H1 (cell line): ENCODE data around the gene RNF32. TPM values are rescaled to one million over a fixed set of nuclear protein-coding genes. Genes with fewer than 3 reads are reported as not detected.

Experiments
- CTCF ChIA-PET: fragments of 300-600 bp; sonication (Branson Sonifier 250); formaldehyde crosslinking; loops from one replicate; lab custom pipeline; 2021; ENCODE audit not compliant: partially characterized antibody; lab: Charles Lee
- POLR2A ChIA-PET: fragments of 300-600 bp; sonication (Branson Sonifier 250); formaldehyde crosslinking; loops from one replicate; lab custom pipeline; 2021; ENCODE audit warnings: inconsistent platforms; ENCODE audit not compliant: partially characterized antibody; lab: Charles Lee
- DNase-seq, 2 experiments: peaks; one replicate each; pipeline versions ENCODE4 v3.0.0 to v3.0.0-alpha.2; 2010 to 2022; ENCODE audit warnings: low spot score in 2 of 2, low read depth in 1 of 2, mixed read lengths in 1 of 2
- FAIRE-seq: peaks from 2 replicates; lab custom pipeline; 2011; peaks lifted over from hg19 to GRCh38; lab: Jason Lieb, UNC
- H2AFZ ChIP-seq: 2 replicates; pipeline ENCODE4 v1.8.1; 2012; ENCODE audit warnings: low read length, inconsistent platforms
- H2AK5ac ChIP-seq: 2 replicates; pipeline ENCODE4 v1.6.1; 2013; ENCODE audit warnings: low read depth, low read length
- H2BK120ac ChIP-seq: replicated peaks from 2 replicates; pipeline ENCODE3; 2013; ENCODE audit warnings: low read depth, low read length, inconsistent platforms
- H2BK12ac ChIP-seq: 2 replicates; pipeline ENCODE4 v1.6.1; 2013; ENCODE audit warnings: low read depth, low read length
- H2BK15ac ChIP-seq: 2 replicates; pipeline ENCODE4 v1.6.1; 2013; ENCODE audit warnings: low read length
- H2BK20ac ChIP-seq: 2 replicates; pipeline ENCODE4 v1.6.1; 2013; ENCODE audit warnings: low read length
- H2BK5ac ChIP-seq: 2 replicates; pipeline ENCODE4 v1.6.1; 2013; ENCODE audit warnings: low read depth, low read length
- H3K14ac ChIP-seq: 2 replicates; pipeline ENCODE4 v1.6.1; 2013; ENCODE audit warnings: inconsistent platforms; ENCODE audit not compliant: insufficient read length
- H3K18ac ChIP-seq: 2 replicates; pipeline ENCODE4 v1.6.1; 2013; ENCODE audit warnings: low read length; ENCODE audit errors: extremely low read depth
- H3K23ac ChIP-seq: 2 replicates; pipeline ENCODE4 v1.6.1; 2013; ENCODE audit warnings: inconsistent platforms; ENCODE audit not compliant: insufficient read length
- H3K23me2 ChIP-seq: 2 replicates; pipeline ENCODE4 v1.6.1; 2013; ENCODE audit warnings: low read depth, low read length
- H3K27ac ChIP-seq: 2 replicates; pipeline ENCODE4 v1.6.1; 2011; ENCODE audit warnings: low read depth, low read length, inconsistent platforms
- H3K27me3 ChIP-seq, 4 experiments: replicated peaks in 1 of 4; 1 replicate in 1 of 4; 2 replicates in 3 of 4; pipeline versions ENCODE4 v1.6.1 to v1.8.1; 2011 to 2013; ENCODE audit warnings: low read length in 3 of 4, mild to moderate bottlenecking in 3 of 4, inconsistent platforms in 2 of 4, mixed read lengths in 2 of 4, moderate library complexity in 1 of 4; ENCODE audit not compliant: control insufficient read depth in 3 of 4, insufficient read depth in 3 of 4; ENCODE audit errors: extremely low read depth in 1 of 4
- H3K36me3 ChIP-seq, 4 experiments: 2 replicates each; pipeline versions ENCODE4 v1.6.1 to v1.8.1; 2011 to 2013; ENCODE audit warnings: mild to moderate bottlenecking in 4 of 4, low read length in 3 of 4, moderate library complexity in 2 of 4, control low read depth in 1 of 4, inconsistent platforms in 1 of 4; ENCODE audit not compliant: insufficient read depth in 4 of 4, control insufficient read depth in 2 of 4
- H3K4ac ChIP-seq: replicated peaks from 2 replicates; pipeline ENCODE3; 2013; ENCODE audit warnings: low read length, low read depth, mixed read lengths, inconsistent platforms; ENCODE audit not compliant: insufficient read length
- H3K4me1 ChIP-seq, 4 experiments: replicated peaks in 1 of 4; 1 replicate in 1 of 4; 2 replicates in 3 of 4; pipeline versions ENCODE4 v1.6.1 to v1.8.1; 2011 to 2013; ENCODE audit warnings: low read length in 3 of 4, inconsistent platforms in 2 of 4, mixed read lengths in 1 of 4; ENCODE audit not compliant: insufficient read depth in 4 of 4, control insufficient read depth in 3 of 4
- H3K4me2 ChIP-seq, 2 experiments: 2 replicates each; pipeline versions ENCODE4 v1.6.1 to v1.8.1; 2011 to 2013; ENCODE audit warnings: low read depth in 2 of 2, low read length in 2 of 2, control low read depth in 1 of 2, inconsistent platforms in 1 of 2, mild to moderate bottlenecking in 1 of 2; ENCODE audit not compliant: insufficient read depth in 1 of 2
- H3K4me3 ChIP-seq, 4 experiments: fragments of 200-600, 300-600 bp in 1 of 4; sonication (generic), shearing (Covaris generic), sonication (Bioruptor Twin) in 1 of 4; 2 replicates each; pipeline versions ENCODE4 v1.5.1 to v1.8.1; 2011 to 2016; ENCODE audit warnings: low read length in 4 of 4, low read depth in 3 of 4, control low read depth in 2 of 4, inconsistent platforms in 2 of 4, mild to moderate bottlenecking in 2 of 4, mixed read lengths in 1 of 4, moderate library complexity in 1 of 4; ENCODE audit not compliant: insufficient read depth in 2 of 4; ENCODE audit errors: extremely low read depth in 1 of 4
- H3K56ac ChIP-seq: replicated peaks from 2 replicates; pipeline ENCODE3; 2013; ENCODE audit warnings: low read depth, mild to moderate bottlenecking, mixed read lengths, low read length, inconsistent platforms; ENCODE audit not compliant: insufficient read length
- H3K79me1 ChIP-seq: 2 replicates; pipeline ENCODE4 v1.6.1; 2013; ENCODE audit warnings: low read depth, low read length, control low read depth
- H3K79me2 ChIP-seq, 2 experiments: 2 replicates each; pipeline versions ENCODE4 v1.6.1 to v1.8.1; 2012 to 2013; ENCODE audit warnings: low read length in 2 of 2, mild to moderate bottlenecking in 2 of 2, inconsistent platforms in 1 of 2; ENCODE audit not compliant: insufficient read depth in 2 of 2, control insufficient read depth in 1 of 2
- H3K9ac ChIP-seq, 4 experiments: replicated peaks in 1 of 4; 1 replicate in 1 of 4; 2 replicates in 3 of 4; pipeline versions ENCODE4 v1.6.1 to v1.8.1; 2011 to 2013; ENCODE audit warnings: low read depth in 3 of 4, low read length in 3 of 4, control low read depth in 2 of 4, mild to moderate bottlenecking in 2 of 4, moderate library complexity in 2 of 4, inconsistent platforms in 1 of 4; ENCODE audit errors: extremely low read depth in 1 of 4
- H3K9me3 ChIP-seq, 2 experiments: 2 replicates each; pipeline versions ENCODE4 v1.6.1 to v1.8.1; 2012 to 2013; ENCODE audit warnings: mild to moderate bottlenecking in 2 of 2, moderate library complexity in 2 of 2, control low read depth in 1 of 2, inconsistent platforms in 1 of 2, low read depth in 1 of 2, low read length in 1 of 2, mixed read lengths in 1 of 2; ENCODE audit not compliant: insufficient read depth in 2 of 2
- H4K20me1 ChIP-seq, 2 experiments: replicated peaks in 1 of 2; 2 replicates each; pipeline versions ENCODE3 to v1.8.1; 2011 to 2013; ENCODE audit warnings: inconsistent platforms in 2 of 2, low read length in 2 of 2, mild to moderate bottlenecking in 1 of 2; ENCODE audit not compliant: insufficient read depth in 2 of 2, control insufficient read depth in 1 of 2
- H4K5ac ChIP-seq: 2 replicates; pipeline ENCODE4 v1.6.1; 2013; ENCODE audit warnings: low read length, low read depth, mixed read lengths, inconsistent platforms; ENCODE audit not compliant: insufficient read length
- H4K8ac ChIP-seq: 2 replicates; pipeline ENCODE4 v1.8.0; 2013; ENCODE audit warnings: mild to moderate bottlenecking, moderate library complexity, low read length, inconsistent platforms; ENCODE audit not compliant: insufficient read depth; ENCODE audit errors: extremely low read depth
- H4K91ac ChIP-seq: replicated peaks from 2 replicates; pipeline ENCODE3; 2013; ENCODE audit warnings: low read length, mixed read lengths, inconsistent platforms; ENCODE audit not compliant: insufficient read length
- KDM5A ChIP-seq: fragments of 200-600 bp; IDR thresholded peaks from 2 replicates; pipeline ENCODE4 v1.7.1; 2012; ENCODE audit warnings: mild to moderate bottlenecking, low read length, inconsistent platforms, mixed read lengths
- POU5F1 ChIP-seq: IDR thresholded peaks from 2 replicates; pipeline ENCODE4 v1.6.1; 2011; ENCODE audit warnings: low read depth, mild to moderate bottlenecking, low read length, moderate library complexity
- RFX5 ChIP-seq: IDR thresholded peaks from 2 replicates; pipeline ENCODE4 v1.6.1; 2011; ENCODE audit warnings: low read depth, low read length, improper control_type of control experiment, borderline replicate concordance
- SIRT6 ChIP-seq: IDR thresholded peaks from one replicate; pipeline ENCODE4 v1.7.1; 2012; ENCODE audit warnings: low read length, inconsistent platforms
- whole genome bisulfite sequencing, 2 experiments: shearing (Covaris generic) in 1 of 2; methylation state at CpG; one replicate each; pipeline versions ENCODE4 v1.1.6 to v1.1.7; 2013 to 2015; ENCODE audit warnings: low lambda C conversion rate in 2 of 2, mixed read lengths in 2 of 2, inconsistent platforms in 1 of 2, low coverage in 1 of 2, missing lambda C conversion rate in 1 of 2; ENCODE audit not compliant: insufficient replicate concordance in 2 of 2, insufficient coverage in 1 of 2, insufficient read length in 1 of 2; ENCODE audit errors: extremely low coverage in 1 of 2, missing lambda C conversion rate in 1 of 2; 5-methylcytosine and 5-hydroxymethylcytosine counted together
- polyA plus RNA-seq, 7 experiments: library from polyadenylated mRNA; depleted of rRNA in 3 of 7; stranded (reverse) in 5 of 7; unstranded in 2 of 7; fragments of >200 nt in 5 of 7; fragments of 200-250 nt in 2 of 7; gene quantifications; 1 replicate in 5 of 7; 2 replicates in 1 of 7; 4 replicates in 1 of 7; pipeline versions ENCODE4 v1.2.1 to v1.2.3, GENCODE V29; 2011 to 2013; ENCODE audit warnings: missing spikeins in 2 of 7, mixed read lengths in 2 of 7
- total RNA-seq: library from RNA; stranded (reverse); fragmentation: NEBNext Ultra II Directional; extraction: Animal tissue kit (Norgen Biotek cat#: 25700); gene quantifications from 2 replicates; pipeline ENCODE4 v1.2.1, GENCODE V29; 2021
- TF ChIP-seq, protein P1 (sequence below): IDR thresholded peaks from 2 replicates; pipeline ENCODE4 v1.6.1; 2011; ENCODE audit warnings: low read depth, mild to moderate bottlenecking, low read length; ENCODE audit not compliant: insufficient read depth
- TF ChIP-seq, protein P2 (sequence below): IDR thresholded peaks from 2 replicates; pipeline ENCODE4 v1.6.1; 2011; ENCODE audit warnings: low read length, improper control_type of control experiment

RNF32 gene
- total and polyA plus RNA-seq, 2 of the 8 experiments (the other 6 are each of a cell fraction or from before 2014, with no cell fraction given): 0.48 to 1.2 TPM

DNA sequence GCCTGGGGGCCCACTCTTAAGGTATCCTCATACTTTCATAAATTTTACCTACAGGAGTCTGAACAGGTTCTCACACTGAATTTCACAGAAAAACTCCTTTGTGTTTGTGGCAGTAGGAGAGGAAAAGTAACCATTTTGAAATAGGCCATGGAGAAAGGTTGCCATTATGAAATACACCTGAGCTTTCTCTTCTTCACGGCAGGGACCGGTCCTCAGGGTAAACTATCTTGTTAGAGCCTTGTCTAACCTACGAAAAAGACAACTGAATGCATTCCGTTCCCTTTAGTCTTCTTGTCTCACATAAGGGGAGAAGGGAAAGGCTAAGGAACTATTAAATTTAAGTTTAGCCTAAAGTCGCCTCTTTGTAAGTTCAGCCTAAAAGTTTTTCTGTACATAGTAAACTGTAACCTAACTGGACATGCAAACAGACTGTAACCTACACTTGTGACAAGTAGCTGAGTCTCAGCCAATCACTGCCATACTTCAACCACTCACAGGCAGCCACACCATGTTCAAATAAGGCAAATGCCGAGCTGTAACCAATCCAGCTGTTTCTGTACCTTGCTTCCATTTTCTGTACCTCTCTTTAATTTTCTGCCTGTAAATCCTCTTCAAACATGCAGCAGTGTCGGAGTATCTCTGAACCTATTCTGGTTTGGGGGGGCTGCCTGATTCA is 14.2 kb upstream of the RNF32 start:
- H3K18ac ChIP-seq: no peak overlapping the region
- no peaks in the 10 kb centered on the region for H4K20me1 ChIP-seq
- no peaks in the 10 kb centered on the region for H3K79me2 ChIP-seq
- H3K9ac ChIP-seq: no peak overlapping the region
- H2BK20ac ChIP-seq: no peak overlapping the region
- FAIRE-seq (no peak), DNase-seq (no peak)
- 88% methylated on average over 7 of the region's 7 CpGs; no CpG with 5 or more reads in 1 of the 2 experiments for WGBS, 2 experiments
- no peak overlapping the region for H3K4ac ChIP-seq
- ChIA-PET POLR2A (no interaction called here), CTCF (interaction anchor here (0.6 to 1.3 kb wide), 7 partner anchors 15 to 272 kb away, joined by 3 to 6 read pairs (median 3); no protein-coding TSS in a partner anchor)
- H3K14ac ChIP-seq: no peak overlapping the region
- H3K36me3 ChIP-seq: 0 out of 8 replicates have a peak, but pooled peaks cover 0 to 4% (median 0%) of the 10 kb centered on the region in 4 experiments
- no peak overlapping the region for H4K5ac ChIP-seq
- no peak overlapping the region for H2BK12ac ChIP-seq
- H3K4me3 ChIP-seq: no peak overlapping the region
- no peak overlapping the region for H4K8ac ChIP-seq
- no peaks in the 10 kb centered on the region for H3K27me3 ChIP-seq
- no peak overlapping the region for H3K56ac ChIP-seq
- H3K4me2 ChIP-seq: no peak overlapping the region
- H2BK120ac ChIP-seq: no peak overlapping the region
- no peak overlapping the region for H4K91ac ChIP-seq
- no peak overlapping the region for H2BK5ac ChIP-seq
- no peak overlapping the region for H3K23ac ChIP-seq
- H3K9me3 ChIP-seq: peaks cover 17 to 19% of the 10 kb centered on the region in 2 experiments
- no peaks in the 10 kb centered on the region for H3K23me2 ChIP-seq
- no peak overlapping the region for H2AK5ac ChIP-seq
- no peak overlapping the region for H3K27ac ChIP-seq
- H3K4me1 ChIP-seq: no peaks in the 10 kb centered on the region
- H2BK15ac ChIP-seq: no peak overlapping the region
- no peaks in the 10 kb centered on the region for H3K79me1 ChIP-seq
- H2AFZ ChIP-seq: no peak overlapping the region
- TF ChIP-seq, protein P1, sequence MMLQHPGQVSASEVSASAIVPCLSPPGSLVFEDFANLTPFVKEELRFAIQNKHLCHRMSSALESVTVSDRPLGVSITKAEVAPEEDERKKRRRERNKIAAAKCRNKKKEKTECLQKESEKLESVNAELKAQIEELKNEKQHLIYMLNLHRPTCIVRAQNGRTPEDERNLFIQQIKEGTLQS: no peak
- TF ChIP-seq SIRT6 (no peak), RFX5 (no peak), KDM5A (no peak), POU5F1 (no peak)
- TF ChIP-seq, protein P2, sequence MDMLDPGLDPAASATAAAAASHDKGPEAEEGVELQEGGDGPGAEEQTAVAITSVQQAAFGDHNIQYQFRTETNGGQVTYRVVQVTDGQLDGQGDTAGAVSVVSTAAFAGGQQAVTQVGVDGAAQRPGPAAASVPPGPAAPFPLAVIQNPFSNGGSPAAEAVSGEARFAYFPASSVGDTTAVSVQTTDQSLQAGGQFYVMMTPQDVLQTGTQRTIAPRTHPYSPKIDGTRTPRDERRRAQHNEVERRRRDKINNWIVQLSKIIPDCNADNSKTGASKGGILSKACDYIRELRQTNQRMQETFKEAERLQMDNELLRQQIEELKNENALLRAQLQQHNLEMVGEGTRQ: no peak
